Transverse colon (tissue), 4 donors: ENCODE results near the gene MSANTD2. TPM values are rescaled to one million over a fixed set of nuclear protein-coding genes. Genes with fewer than 3 reads are reported as not detected.
A peak's percentile ranks its signal among the peaks of the same experiment; 100 is the strongest.

Source experiments
- DNase-seq: peaks from one replicate; pipeline ENCODE4 v3.0.0-alpha.2; 2019
- H3K27ac ChIP-seq, 4 donors: fragments of 200-600 bp; sonication (generic); 2 replicates each; pipeline ENCODE4 v1.5.1; 2016 to 2018; ENCODE audit warnings: inconsistent platforms in 4 of 4
- H3K27me3 ChIP-seq: fragments of 200-600 bp; sonication (generic); 2 replicates; pipeline ENCODE4 v1.5.1; 2017; ENCODE audit warnings: inconsistent platforms
- H3K36me3 ChIP-seq, 4 donors: fragments of 200-600 bp; sonication (generic); 2 replicates each; pipeline ENCODE4 v1.5.1; 2017 to 2019; ENCODE audit warnings: inconsistent platforms in 4 of 4
- H3K4me1 ChIP-seq, 4 donors: fragments of 200-600 bp; sonication (generic); 2 replicates each; pipeline ENCODE4 v1.5.1; 2017 to 2020; ENCODE audit warnings: inconsistent platforms in 4 of 4
- H3K4me3 ChIP-seq, 4 donors: fragments of 200-600 bp; sonication (generic); 1 replicate in 1 of 4; 2 replicates in 3 of 4; pipeline versions ENCODE4 v1.5.1 to v1.6.1; 2017 to 2019; ENCODE audit warnings: inconsistent platforms in 4 of 4
- H3K9me3 ChIP-seq, 2 donors: fragments of 200-600 bp; sonication (generic); 2 replicates each; pipeline ENCODE4 v1.5.1; 2017 to 2019; ENCODE audit warnings: inconsistent platforms in 2 of 2
- EP300 ChIP-seq: sonication (generic); formaldehyde crosslinking; IDR thresholded peaks from one replicate; pipeline ENCODE4 v1.6.1; 2017; ENCODE audit warnings: antibody characterized with exemption, low read depth
- POLR2A ChIP-seq: fragments of 450-650 bp; IDR thresholded peaks from one replicate; pipeline ENCODE4 v1.6.1; 2016; ENCODE audit warnings: antibody characterized with exemption, mild to moderate bottlenecking, moderate library complexity
- POLR2AphosphoS5 ChIP-seq, 3 donors: sonication (generic); formaldehyde crosslinking; IDR thresholded peaks; one replicate each; pipeline ENCODE4 v1.6.1; 2016; ENCODE audit warnings: antibody characterized with exemption in 3 of 3
- WGBS, 2 donors: methylation state at CpG; one replicate each; pipeline ENCODE4 v1.1.5; 2018; ENCODE audit warnings: low coverage in 1 of 2; 5-methylcytosine and 5-hydroxymethylcytosine counted together
- in situ Hi-C, 4 donors: fragments of 200-750 bp; cut with MboI; loops; one replicate each; pipeline versions ENCODE4 v1.15.0 to v1.15.1; 2017; ENCODE audit warnings: low sequenced_read_pairs in 3 of 4, low pct_ligation_motif_present in 1 of 4, low pct_unique_long_range_greater_than_20kb in 1 of 4
- intact Hi-C: fragments of 100-400 bp; cut with DNase I; formaldehyde crosslinking; loops from one replicate; pipeline ENCODE4 v1.15.1; 2023; ENCODE audit warnings: low total_unique reads
- total RNA-seq, 4 donors: library from RNA; depleted of rRNA; stranded (reverse); fragments of >200 nt; gene quantifications; one replicate each; pipeline ENCODE4 v1.1.0, GENCODE V29; 2016
- TF ChIP-seq, protein P1 (sequence below), 5 experiments: fragments of 200-600 bp in 3 of 5; fragments of 450-650 bp in 2 of 5; sonication (generic) in 3 of 5; IDR thresholded peaks; 1 replicate in 2 of 5; 2 replicates in 3 of 5; pipeline ENCODE4 v1.5.1; 2016 to 2017; ENCODE audit warnings: antibody characterized with exemption in 5 of 5, inconsistent platforms in 3 of 5, mild to moderate bottlenecking in 2 of 5, moderate library complexity in 1 of 5

Gene MSANTD2
- total RNA-seq, 4 donors from 2014 or later, result 8.1 to 40.0 (median 15.1) TPM

DNA sequence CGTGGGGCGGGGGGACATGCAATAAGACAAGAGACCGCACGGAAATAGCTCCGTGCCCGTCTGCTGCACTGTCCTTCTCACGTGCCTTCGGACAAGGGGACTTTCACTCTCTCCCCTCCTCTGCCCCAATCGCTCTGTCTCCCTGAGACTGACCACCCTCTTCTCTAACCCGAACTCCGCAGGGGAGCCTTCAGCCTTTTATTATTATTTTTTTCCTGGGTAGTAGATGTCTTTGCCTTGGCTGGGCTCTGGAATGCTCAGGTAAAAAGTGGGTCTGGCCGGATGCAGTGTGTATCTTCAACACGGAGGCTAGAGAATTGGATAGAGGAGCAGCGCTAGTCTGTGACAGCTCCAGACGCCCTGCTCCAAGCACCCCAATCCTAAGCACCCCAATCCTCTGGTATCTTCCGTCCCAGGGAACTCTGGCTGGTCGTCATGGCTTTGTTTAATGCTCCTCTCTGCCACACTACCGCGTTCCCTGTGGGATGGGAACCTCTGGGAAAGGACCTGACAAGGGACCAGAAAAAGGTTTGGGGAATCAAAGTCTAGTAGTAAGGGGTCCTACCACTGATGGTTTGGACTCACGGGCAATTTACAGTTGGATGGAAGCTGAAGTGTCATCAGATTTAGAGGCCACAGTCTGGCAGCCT, 39.9 kb upstream of the MSANTD2 start:
- peaks cover 79% of the 10 kb centered on the region for H3K27me3 ChIP-seq
- H3K4me1 ChIP-seq, result peaks cover 10 to 39% (median 21%) of the 10 kb centered on the region in 4 donors
- in situ Hi-C loops (loop anchor here (5.0 to 25.0 kb wide), 5 partner anchors 75 to 428 kb away; partner anchors contain the start of genes SIAE (in 3 of the 4), SPA17 (in 3 of the 4), ESAM (in 1 of the 4) and OR8B4 (in 1 of the 4)), intact Hi-C loops (loop anchor here (5.0 kb wide), 1 partner anchor 78 kb away; the partner anchor contains the start of gene ESAM)
- WGBS, 2 donors, result 0 to 5% methylated on average over 4 to 20 of the region's 20 CpGs
- H3K9me3 ChIP-seq, result no peaks in the 10 kb centered on the region
- no peak for DNase-seq
- H3K27ac ChIP-seq, result no peak overlapping the region
- TF ChIP-seq EP300, result no peak
- TF ChIP-seq, protein P1, sequence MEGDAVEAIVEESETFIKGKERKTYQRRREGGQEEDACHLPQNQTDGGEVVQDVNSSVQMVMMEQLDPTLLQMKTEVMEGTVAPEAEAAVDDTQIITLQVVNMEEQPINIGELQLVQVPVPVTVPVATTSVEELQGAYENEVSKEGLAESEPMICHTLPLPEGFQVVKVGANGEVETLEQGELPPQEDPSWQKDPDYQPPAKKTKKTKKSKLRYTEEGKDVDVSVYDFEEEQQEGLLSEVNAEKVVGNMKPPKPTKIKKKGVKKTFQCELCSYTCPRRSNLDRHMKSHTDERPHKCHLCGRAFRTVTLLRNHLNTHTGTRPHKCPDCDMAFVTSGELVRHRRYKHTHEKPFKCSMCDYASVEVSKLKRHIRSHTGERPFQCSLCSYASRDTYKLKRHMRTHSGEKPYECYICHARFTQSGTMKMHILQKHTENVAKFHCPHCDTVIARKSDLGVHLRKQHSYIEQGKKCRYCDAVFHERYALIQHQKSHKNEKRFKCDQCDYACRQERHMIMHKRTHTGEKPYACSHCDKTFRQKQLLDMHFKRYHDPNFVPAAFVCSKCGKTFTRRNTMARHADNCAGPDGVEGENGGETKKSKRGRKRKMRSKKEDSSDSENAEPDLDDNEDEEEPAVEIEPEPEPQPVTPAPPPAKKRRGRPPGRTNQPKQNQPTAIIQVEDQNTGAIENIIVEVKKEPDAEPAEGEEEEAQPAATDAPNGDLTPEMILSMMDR (IDR thresholded peaks at IDR 0.05), result no peak
- TF ChIP-seq POLR2A, result no peak
- no peak for TF ChIP-seq POLR2AphosphoS5 (IDR thresholded peaks at IDR 0.05)
- H3K4me3 ChIP-seq, result peak overlapping the region in 2 of 4 donors; percentile 20 to 44
- no peaks in the 10 kb centered on the region for H3K36me3 ChIP-seq

DNA sequence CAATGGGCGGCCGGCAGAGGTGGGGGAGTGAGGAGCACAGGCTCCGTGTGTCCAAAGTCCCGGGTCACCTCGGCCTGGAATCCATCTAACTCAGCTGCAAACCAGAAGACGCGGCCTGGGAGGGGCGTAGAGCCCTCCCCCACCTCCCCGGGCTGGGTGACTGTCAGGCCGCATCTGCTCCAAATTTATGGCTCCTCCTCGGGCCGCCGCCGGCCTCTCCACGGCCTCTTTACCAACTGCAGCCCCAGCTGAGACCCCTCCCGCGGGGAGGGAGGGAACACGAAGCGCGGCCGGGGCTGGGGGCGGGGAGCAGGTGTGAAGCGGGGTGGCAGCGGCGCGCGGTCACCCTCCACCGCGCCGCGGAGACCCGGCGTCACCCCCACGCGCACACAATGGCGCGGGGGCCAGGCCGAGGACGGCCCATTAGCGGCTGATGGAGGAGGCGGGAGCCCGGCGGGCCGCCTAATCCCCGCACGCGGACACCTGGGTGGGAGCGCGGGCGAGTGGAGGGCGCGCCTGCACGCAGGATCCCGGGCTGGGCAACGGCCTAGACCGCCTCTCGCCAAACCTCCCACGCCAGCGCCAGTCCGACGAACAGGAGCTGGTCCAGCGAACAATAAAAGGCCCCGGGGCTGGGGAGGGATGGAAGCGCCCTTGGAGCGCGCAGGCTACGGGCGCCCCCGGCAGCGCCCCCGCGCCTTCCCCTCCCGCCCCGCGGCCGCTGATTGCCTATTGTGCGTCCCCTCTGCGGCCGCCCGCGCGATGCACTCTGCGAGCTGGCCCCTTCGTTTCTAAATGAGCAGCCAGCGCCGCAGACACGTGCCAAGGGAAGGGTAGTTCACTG, 39.1 kb upstream of the MSANTD2 start:
- H3K9me3 ChIP-seq, result no peaks in the 10 kb centered on the region
- TF ChIP-seq EP300, result no peak
- TF ChIP-seq, protein P1 (IDR thresholded peaks at IDR 0.05), result no peak
- TF ChIP-seq POLR2A, result no peak
- no peak for TF ChIP-seq POLR2AphosphoS5 (IDR thresholded peaks at IDR 0.05)
- no peak overlapping the region for H3K27ac ChIP-seq
- intact Hi-C loops, result loop anchor here (5.0 kb wide), 1 partner anchor 77 kb away; the partner anchor contains the start of gene ESAM
- peaks cover 10 to 42% (median 21%) of the 10 kb centered on the region in 4 donors for H3K4me1 ChIP-seq
- WGBS, 2 donors, result 0 to 3% methylated on average over 2 to 48 of the region's 87 CpGs
- in situ Hi-C loops, result loop anchor here (5.0 to 25.0 kb wide), 5 partner anchors 75 to 427 kb away; partner anchors contain the start of genes SIAE (in 3 of the 4), SPA17 (in 3 of the 4), ESAM (in 1 of the 4) and OR8B4 (in 1 of the 4)
- H3K4me3 ChIP-seq, result peak overlapping the region in 2 of 4 donors; percentile 20 to 44
- no peaks in the 10 kb centered on the region for H3K36me3 ChIP-seq
- DNase-seq, result no peak
- peaks cover 72% of the 10 kb centered on the region for H3K27me3 ChIP-seq

DNA sequence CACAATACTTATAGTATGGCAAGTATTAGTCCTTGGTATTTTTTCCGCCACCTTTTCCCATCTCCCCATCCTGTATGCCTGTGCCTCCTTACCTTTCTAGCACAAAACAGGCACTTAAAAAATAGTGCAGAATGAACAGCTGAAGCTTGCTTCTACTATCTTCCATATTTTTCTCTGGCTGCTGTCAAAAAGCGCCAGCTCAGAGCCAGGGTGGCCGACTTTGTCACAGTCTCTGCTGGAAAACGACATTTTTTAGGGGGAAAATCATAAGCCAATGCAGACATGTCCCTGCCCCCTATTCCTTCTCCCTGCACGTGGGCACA, 38.6 kb upstream of the MSANTD2 start:
- H3K36me3 ChIP-seq, result no peaks in the 10 kb centered on the region
- no peak overlapping the region for H3K27ac ChIP-seq
- intact Hi-C loops, result loop anchor here (5.0 kb wide), 1 partner anchor 76 kb away; the partner anchor contains the start of gene ESAM
- WGBS, 2 donors, result 34 to 37% methylated on average over 5 of the region's 5 CpGs
- H3K4me1 ChIP-seq, result peaks cover 14 to 47% (median 21%) of the 10 kb centered on the region in 4 donors
- peaks cover 66% of the 10 kb centered on the region for H3K27me3 ChIP-seq
- DNase-seq, result no peak
- TF ChIP-seq POLR2AphosphoS5 (IDR thresholded peaks at IDR 0.05), result no peak
- TF ChIP-seq, protein P1 (IDR thresholded peaks at IDR 0.05), result no peak
- no peak for TF ChIP-seq EP300
- TF ChIP-seq POLR2A, result no peak
- no peaks in the 10 kb centered on the region for H3K9me3 ChIP-seq
- peak overlapping the region in 1 of 4 donors; percentile 44 for H3K4me3 ChIP-seq
- in situ Hi-C loops, result loop anchor here (5.0 to 25.0 kb wide), 5 partner anchors 74 to 426 kb away; partner anchors contain the start of genes SIAE (in 3 of the 4), SPA17 (in 3 of the 4), ESAM (in 1 of the 4) and OR8B4 (in 1 of the 4)
